Retina (tissue), 1 donor: ENCODE results near the gene ITPKB.
"Not testable (repeated sequence)": the region's sequence is repeated elsewhere in the genome, so short reads cannot be mapped to it uniquely, and the experiment has no call there.

Source experiments
- DNase-seq: peaks from one replicate; pipeline ENCODE4 v3.0.0-alpha.2; 2016

Gene ITPKB

DNA sequence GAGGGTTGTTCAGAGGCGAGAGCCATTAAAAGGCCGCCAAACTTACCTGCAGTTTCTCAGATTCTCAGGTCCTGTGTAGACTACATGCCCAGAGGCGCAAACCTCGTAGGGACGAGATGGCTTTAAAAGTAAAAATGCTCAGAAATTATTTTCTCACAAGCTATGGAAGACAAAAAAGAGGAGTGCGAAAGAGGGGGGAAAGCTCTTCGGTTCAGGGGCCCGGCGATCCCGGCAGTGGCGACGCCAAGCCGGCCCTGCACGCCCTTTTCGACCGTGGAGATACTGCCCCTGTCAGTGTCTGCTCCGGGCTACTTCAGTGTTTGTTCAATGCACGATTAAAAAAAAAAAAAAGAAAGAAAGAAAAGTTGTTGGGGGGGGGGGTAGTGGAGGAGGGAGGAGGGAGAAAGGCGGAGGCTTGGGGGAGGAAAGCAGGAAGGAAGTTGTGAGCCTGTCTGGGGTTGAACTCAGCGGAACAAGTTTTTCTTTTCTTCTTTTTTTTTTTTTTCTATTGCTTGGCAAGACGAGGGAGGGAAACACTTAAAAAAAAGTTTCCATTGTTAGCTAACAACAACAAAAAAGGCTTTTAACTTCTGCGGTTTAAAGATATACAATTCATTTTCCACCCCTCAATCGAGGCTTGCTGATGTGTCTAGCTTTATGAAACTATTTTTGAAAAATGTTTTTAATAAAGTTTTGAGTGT lies at the start of gene ITPKB:
Gene ITPKB, minus strand, starts transcription at position 288 of the 701 bp plus-strand sequence. CDS start 1,824 bp downstream, outside the sequence.
- DNase-seq = peak; percentile 66

DNA sequence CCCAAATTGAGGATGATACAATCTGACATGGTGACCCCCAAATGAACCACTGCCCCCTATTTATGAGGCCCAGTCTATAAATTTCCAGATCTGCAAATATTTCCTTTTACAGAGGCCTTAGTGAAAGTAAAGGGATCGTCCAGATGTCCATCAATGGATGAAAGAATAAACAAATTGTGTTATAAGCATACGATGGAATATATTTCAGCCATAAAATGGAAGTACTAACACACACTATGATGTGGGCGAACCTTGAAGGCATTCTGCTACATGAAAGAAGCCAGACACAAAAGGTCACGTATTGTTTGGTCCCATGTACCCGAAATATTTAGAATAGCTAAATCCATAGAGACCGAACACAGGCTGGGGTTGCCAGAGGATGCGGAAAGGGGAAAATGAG lies 48.6 kb upstream of the ITPKB start:
- DNase-seq = no peak

DNA sequence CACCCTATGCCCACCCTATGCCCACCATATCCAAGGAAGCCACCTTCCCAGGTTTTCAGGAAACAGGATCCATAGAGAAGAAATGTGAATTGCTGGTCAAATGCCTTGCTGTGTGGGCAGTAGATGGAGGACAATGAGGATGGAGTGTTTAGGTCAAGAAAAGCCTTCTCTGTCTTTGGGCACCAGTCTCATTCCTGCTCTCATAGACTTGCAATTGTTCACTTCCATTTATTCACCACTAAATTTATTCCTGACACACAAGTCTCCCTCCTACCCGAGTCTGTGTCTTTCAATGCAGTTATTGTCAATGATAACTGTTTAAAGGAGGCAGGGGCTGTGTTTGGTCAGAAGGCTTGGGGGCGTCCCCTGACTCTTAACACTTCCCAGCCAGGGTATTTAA lies 48.0 kb upstream of the ITPKB start:
- no peak for DNase-seq

DNA sequence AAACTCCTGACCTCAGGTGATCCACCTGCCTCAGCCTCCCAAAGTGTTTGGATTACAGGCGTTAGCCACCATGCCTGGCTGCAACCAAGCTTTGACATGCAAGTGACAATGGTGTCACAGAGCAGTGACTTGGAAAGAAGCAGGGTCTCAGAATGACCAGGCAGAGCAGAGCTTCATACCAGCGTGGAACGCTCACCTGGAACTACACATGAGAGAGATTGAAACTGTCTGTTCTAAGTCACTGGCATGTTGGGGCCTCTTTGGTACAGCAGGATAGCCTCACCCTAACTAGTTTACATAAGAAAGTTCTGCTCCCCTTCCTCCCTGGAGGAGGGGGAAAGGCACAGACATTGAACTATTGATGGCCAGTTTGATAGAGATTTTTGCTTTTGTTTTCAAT lies 47.5 kb upstream of the ITPKB start:
- DNase-seq = no peak

DNA sequence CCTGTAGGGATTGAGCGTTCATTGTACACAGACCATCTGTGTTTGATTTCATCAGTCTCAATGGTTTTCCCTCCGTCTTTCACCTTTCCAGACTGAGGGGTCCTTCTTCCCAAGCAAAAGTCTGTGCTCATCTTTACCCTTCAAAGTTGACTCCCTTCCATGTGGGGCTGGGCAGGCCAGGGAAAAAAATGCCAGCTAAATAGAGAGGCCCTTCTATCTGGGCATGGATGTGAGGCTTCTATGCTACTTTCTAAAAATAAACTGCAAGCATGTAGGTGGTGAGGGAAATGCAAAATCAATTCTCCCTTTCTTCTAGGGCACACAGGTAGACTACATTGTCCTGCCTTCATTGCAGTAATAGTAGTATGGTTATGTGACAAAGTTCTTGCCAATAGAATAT lies 46.7 kb upstream of the ITPKB start:
- DNase-seq = no peak

DNA sequence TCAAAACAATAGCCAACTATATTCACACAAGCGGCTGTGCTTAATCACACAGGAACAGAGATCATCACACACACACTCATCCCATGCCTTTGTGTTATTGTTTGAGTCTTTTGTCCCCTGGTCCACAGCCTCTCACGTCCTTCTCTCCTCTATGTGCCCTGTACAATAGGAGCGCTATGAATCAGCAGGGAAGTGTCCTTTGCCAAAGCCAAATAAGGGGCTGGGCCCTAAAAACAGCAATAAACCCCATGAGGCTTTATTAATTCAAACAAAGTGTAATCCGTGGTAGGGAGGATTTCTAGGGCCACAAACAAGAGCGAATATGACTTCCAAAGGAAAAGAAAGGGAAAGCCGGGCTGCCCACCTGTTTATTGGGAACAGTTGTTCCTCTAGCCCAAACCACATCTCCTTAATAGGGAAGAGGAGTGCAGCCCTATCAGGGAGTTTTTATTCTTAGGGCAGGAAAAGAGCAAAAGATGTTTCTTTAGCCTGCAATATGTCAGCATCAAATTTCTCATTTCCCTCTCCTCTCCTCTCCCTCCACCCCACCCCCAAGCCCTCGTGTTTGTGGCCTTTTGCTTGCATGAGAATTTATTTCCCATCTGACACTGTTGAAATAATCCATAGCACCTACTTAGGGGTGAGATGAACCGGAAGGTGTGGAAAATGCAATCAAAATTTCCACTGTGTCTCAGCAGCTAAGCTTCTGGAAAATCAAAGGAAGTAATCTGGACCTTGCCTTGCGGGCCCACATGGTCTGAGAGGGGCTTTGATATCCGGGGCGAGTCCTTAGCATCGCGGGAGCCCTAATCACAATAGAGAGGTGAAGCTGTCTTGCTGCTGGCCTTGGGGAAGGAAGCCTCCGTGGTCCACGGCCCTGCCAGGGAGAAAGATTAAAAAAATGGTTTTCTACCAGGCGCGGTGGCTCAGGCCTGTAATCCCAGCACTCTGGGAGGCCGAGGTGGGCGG lies 45.3 kb upstream of the ITPKB start:
- DNase-seq = peak; percentile 28

DNA sequence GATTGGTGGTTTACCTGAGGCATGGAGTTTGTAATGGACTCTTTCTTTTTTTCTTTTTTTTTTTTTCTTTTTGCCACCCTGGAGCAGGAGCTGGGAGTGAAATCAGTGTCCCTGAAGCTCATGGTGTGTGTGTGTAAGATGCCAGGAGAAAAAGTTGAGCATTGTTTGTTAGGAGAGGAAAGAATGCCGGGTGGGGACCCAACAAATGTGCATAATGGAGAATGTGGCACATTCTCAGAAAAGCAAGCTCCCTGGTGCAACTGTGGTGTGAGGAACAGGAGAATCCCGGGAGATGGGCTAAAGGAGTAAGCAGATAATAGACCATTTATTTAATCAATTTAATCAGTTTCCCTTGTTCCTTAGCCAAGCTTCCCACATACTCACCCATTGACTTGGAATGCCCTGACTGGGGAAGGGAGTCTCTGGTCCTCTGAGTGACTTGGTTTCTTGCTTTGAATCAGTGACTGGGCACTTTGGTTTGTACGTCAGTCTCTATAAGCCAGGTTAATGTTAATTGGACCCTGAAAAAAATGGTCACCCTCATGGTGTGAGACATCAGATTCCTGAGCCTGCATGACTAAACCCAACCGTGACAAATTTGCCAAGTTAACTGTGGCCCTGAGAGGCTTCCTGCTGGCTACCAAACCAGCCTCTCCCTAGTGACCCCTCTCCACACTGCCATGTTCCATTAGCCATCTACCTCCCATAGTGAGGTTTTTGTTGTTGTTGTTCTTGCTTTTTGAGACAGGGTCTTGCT lies 43.9 kb upstream of the ITPKB start:
- no peak for DNase-seq

DNA sequence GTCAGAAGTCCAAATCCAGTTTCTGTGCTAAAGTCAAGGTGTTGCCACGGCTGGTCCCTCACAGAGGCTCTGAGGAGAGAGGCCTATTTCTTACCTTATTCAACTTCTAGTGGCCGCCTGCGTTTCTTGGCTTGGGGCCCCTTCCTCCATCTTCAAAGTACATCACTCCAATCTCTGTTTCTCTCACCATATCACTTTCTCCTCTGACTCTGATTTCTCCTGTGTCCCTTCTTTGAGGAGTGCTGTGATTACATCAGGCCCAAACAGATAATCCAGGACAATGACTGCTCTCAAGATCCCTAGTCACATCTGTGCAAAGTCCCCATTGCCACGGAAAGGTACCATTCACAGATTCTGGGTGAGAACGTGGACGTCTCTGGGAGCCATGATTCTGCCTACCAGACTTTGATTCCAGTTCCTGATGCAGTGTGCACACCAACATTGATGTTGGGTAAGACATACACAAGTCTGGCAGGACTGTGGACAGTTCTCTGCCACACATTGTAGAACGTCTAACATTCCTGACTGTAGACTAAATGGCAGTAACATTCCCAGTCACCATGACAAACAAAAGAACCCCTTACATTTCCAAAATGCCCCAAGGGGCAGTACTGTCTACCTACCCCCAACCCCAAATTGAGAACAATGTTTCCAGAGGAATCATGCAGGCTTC lies 43.0 kb upstream of the ITPKB start:
- no peak for DNase-seq

DNA sequence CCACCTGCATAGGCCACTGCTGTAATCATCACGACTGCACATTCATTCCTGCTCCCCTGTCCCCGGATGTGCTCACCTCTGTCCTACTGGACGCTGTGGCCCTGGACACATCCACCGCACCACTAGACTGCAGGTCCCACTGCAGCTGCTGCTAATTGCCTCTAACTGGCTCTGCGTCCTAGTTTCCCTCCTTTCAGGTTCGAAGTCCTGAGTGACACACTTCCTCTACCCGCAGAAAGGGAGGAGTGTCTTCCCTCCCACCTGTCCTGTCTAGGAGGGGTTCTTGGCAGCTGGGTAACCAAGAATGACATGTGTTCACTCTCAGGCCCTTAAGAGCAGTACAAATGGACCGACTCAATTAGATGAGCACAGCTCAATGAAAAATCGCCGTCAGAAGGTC lies 40.5 kb upstream of the ITPKB start:
- peak; percentile 26 for DNase-seq

DNA sequence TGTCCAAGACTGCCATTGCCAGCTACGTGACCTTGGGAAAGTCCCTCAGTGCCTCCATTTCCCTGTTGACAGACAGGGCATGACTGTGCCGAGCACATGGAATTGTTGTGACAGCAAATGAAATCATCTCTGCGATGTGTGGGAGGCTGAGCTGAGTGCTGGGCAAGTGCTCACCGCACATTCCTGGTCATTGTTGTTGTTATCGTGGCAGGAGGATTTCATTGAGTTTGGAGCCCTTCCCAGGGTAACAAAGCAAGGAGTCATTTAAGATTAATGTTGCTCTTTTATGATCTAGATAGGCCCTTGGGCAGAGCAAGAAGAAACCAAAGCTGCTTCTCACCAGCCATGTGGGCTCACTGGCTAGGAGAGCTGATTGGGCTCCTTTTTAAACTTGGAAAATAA lies 39.6 kb upstream of the ITPKB start:
- no peak for DNase-seq

DNA sequence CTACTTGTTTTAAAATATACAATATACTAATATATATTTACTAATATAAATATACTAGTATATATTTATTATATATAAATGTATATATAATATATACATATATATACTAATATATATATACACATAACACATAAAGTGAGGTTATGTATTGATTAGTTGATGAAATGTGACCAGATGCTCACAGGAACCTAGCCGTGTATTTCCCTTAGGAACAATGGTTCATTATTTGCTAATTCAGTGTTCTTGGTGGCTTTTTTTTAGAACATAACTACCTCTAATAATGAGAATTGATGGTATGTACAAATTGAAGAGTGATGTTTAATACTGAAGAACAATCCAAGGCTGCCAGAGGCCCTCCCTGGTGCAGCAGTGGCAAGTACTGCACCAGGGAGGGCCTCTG lies 37.9 kb upstream of the ITPKB start:
- DNase-seq = no peak

DNA sequence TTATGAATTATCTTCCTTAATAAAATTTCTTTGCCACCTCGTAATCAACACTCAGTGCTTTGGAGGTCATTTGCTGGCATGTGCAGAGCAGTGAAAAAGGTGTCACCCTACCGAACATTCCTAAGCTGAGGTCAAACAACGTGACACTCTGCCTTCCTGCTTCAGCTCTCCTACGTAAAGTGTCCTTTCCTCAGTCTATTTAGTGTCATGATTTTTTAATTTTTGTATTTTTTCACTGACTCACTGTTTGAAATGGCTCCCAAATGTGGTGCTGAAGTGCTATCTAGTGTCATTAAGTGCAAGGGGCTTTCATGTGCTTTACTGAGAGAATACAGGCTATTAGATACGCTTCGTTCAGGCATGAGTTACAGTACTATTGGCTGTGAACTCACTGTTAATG lies 37.0 kb upstream of the ITPKB start:
- no peak for DNase-seq

DNA sequence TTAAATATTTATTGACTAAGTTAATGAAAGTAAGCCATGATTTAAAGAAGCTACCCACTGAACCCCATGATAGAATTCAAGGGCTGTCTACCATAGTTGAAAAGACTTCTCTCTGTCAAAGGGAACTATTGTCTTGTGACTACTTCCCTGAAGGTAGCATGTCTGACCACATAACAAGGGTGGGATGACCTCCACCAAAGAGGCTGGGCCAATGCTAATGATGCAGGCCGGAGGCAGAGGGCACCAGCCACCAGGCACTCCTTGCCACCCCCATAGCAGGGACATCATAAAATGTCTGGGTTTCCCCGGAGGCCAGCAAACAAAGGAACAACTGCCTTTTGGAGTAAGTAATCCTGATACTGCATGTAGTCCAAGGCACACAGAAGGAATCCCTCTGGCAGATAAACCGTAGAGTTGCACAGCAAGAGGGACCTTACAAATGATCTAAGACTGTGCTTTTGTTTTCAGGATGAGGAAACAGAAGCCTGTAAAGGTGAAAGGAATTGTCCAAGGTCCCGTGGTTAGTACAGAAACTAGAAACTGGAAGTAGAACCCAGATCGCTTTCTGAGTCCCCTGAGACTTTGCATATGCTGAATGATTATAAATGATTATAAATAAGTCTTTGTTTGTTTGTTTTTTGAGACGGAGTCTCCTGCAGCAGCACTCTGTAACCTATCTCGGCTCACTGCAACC lies 33.5 kb upstream of the ITPKB start:
- DNase-seq = no peak

DNA sequence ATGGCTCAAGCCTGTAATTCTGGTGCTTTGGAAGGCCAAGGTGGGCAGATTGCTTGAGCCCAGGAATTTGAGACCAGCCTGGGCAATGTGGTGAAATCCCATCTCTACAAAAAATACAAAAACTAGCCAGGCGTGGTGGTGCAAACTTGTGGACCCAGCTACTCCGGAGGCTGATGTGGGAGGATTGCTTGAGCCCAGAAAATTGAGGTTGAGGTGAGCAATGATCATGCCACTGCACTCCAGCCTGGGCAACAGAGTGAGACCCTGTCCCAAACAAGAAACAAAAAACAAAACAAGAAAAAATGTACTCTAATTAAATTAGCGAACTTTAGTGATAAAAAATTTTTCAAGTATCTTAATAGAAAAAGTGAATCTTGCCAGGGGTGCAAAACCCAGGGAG lies 28.1 kb upstream of the ITPKB start:
- not testable (repeated sequence) for DNase-seq

DNA sequence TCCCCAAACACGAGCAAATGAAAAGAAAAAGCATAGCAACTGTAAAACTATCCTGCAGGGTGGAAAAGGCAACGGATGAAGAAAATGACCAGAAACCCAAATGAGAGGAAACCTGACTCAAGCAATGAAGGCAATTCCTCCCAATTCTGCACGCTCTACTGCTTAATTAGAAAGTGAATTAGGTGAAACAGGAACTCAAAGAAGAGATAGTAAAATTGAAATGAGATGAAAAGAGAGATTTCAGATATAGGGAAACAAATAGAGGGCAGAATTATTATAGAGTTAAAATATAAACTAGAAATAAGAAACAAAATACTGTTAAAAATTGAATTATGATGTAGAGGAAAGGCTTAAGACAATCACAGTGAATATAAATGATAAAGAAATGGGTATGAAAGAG lies 27.5 kb upstream of the ITPKB start:
- no peak for DNase-seq

DNA sequence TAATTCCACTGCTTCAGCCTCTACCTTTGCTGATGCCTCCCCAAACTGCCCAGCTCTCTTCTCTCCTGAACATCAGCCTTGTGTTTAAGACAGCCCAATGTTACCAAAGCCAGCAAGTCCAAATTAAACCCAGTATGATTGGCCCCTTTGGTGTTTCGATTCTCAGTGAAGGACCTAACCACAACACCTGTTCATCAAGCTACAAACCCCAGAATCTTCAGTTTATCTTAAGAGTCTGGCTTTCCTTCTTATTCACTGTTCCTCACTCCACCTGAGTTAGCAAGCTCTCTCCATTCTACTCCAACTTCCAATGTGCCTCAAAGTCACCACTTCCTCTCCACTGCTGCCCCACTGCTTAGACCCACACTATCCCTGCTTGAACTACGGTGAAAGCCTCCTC lies 25.5 kb upstream of the ITPKB start:
- DNase-seq = no peak

DNA sequence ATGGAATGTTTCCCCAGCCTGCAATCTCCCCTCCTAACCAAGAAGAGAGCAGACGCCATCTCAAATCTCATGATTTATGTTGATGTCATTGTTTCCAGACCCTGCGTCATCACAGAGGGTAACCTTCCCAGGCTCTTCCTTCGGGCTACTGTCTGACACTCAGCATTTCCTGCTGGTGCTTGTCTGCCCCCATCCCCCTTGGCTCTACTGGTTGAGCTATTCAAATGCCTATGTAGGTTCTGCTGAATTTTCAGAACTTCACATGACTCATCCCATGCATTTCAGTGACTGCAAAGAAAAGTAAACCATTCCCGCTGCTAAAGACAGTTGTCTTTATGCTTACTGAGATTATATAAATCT lies 24.8 kb upstream of the ITPKB start:
- no peak for DNase-seq

DNA sequence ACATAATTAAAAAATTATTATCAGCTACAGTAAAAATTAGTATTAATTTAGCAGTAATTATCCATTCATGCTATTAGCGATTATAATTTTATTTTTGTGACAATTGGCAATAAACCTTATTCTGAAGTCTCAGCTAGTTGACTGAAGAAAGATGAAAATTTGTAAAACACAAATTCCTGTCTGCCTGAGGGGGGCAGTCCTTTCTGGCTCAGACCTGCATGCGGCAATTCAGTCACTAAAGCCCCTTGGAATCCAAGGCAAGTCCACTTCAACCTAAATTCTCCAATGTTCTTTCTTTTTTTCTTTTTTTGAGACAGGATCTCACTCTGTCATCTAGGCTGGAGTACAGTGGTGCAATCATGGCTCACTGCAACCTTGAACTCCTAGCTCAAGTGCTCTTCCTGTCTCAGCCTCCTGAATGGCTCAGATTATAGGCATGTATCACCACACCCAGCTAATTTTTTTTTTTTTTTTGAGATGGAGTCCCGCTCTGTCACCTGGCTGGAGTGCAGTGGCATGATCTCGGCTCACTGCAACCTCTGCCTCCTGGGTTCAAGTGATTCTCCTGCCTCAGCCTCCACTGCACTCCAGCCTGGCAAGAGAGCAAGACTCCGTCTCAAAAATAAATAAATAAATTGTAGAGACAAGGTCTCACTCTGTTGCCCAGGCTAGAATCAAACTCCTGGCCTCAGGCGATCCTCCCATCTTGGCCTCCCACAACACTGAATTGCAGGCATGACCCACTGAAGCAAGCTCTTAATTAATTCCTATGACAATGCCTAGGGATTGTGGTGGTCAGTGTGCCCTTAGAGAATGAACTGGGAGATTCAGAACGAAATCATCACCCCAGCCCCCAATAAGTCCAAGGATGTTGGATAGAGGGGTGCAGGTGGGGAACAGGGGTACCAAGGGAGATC lies 24.2 kb upstream of the ITPKB start:
- no peak for DNase-seq

DNA sequence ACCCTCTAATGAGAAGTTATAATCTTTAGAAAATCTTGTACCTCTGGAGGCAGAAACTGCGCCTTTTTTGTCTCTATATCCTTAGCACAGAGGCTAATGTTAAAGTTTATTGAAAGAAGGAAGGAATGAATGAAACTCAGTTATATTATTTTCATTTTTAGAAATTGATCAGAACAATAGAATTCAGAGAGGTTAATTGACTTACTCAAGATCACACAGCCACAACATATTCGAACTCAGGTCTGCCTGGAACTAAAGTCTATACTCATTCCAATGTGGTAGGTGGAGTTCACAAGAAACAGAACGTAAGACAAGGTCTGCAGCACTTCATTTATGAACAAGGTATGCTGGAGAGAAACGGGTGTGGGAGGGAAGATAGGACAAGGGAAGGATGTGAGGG lies 23.0 kb upstream of the ITPKB start:
- no peak for DNase-seq

DNA sequence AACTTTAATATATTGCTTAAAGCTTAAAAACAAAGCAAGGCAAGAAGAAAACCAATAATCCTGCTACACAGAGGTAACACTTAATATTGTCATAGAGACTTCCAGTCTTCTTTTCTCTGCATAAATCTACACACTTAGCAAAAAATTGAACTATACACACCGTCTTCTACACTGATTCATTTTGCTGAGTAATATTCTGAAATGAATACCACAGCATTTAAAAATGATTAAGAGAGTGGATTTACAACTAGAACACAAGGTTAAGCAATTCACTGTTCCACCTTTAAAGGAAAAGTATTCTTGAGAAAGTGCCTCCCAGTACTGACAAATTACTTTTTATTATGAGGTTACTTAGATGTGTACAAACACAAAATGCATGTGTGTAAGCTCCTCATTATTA lies 22.2 kb upstream of the ITPKB start:
- no peak for DNase-seq
